IPS-18c (cell line): ENCODE results near the gene STK16.

Experiments used
- H3K4me3 ChIP-seq: 2 replicates; pipeline ENCODE4 v1.7.0; 2013; ENCODE audit warnings: low read depth, mild to moderate bottlenecking, low read length, moderate library complexity; ENCODE audit not compliant: insufficient read depth
- H3K9me3 ChIP-seq: one replicate; pipeline ENCODE4 v1.6.1; 2013; ENCODE audit warnings: mild to moderate bottlenecking, low read length, moderate library complexity; ENCODE audit not compliant: control insufficient read depth, insufficient read depth

STK16 gene

GRCh38 chr2:219228041-219228910 is 17.0 kb upstream of the STK16 start:
- H3K4me3 ChIP-seq: peak overlapping the region; percentile 88
- no peaks in the 10 kb centered on the region for H3K9me3 ChIP-seq

- Histone ChIP-seq H3K4me3 (peak overlapping the region; percentile 88), H3K9me3 (no peaks in the 10 kb centered on the region)
Observed at GRCh38 chr2:219228911-219229304, 16.4 kb upstream of the STK16 start.

GRCh38 chr2:219229305-219230058 is 15.8 kb upstream of the STK16 start, which contains the start of the genes ANKZF1 and ATG9A:
Gene ANKZF1, plus strand, starts transcription at chr2:219229806. Its CDS starts 452 bp downstream, at chr2:219230258.
Gene ATG9A, minus strand, starts transcription at chr2:219229636. Its CDS starts 1,612 bp downstream, at chr2:219228024.
- peak within 1 kb of the TSS; percentile 88 for H3K4me3 ChIP-seq
- no peaks in the 10 kb centered on the region for H3K9me3 ChIP-seq

- no peaks in the 10 kb centered on the region for H3K9me3 ChIP-seq
- peak overlapping the region; percentile 88 for H3K4me3 ChIP-seq
Observed at GRCh38 chr2:219230059-219230540, 15.2 kb upstream of the STK16 start.

- Histone ChIP-seq H3K4me3 (no peak overlapping the region), H3K9me3 (peaks cover 2% of the 10 kb centered on the region)
Observed at GRCh38 chr2:219234331-219234730, 10.9 kb upstream of the STK16 start.

- H3K4me3 ChIP-seq: no peak overlapping the region
- no peaks in the 10 kb centered on the region for H3K9me3 ChIP-seq
Observed at GRCh38 chr2:219243291-219243761, 2.0 kb upstream of the STK16 start.

GRCh38 chr2:219244789-219245147 is 511 bp upstream of the STK16 start:
- no peaks in the 10 kb centered on the region for H3K9me3 ChIP-seq
- H3K4me3 ChIP-seq: peak overlapping the region; percentile 85

GRCh38 chr2:219245899-219246230 is 586 bp downstream of the STK16 start:
- peak overlapping the region; percentile 85 for H3K4me3 ChIP-seq

GRCh38 chr2:219246559-219246958 is 1.3 kb downstream of the STK16 start:
- H3K4me3 ChIP-seq: no peak overlapping the region
- no peaks in the 10 kb centered on the region for H3K9me3 ChIP-seq

More at GRCh38 chr2:219245899-219246230, 586 bp downstream of the STK16 start:
- H3K9me3 ChIP-seq: no peaks in the 10 kb centered on the region

- H3K4me3 ChIP-seq: no peak overlapping the region
- no peaks in the 10 kb centered on the region for H3K9me3 ChIP-seq
Observed at GRCh38 chr2:219247678-219248642, 2.7 kb downstream of the STK16 start.

GRCh38 chr2:219248845-219249202 is 3.5 kb downstream of the STK16 start:
- Histone ChIP-seq H3K4me3 (no peak overlapping the region), H3K9me3 (no peaks in the 10 kb centered on the region)

- no peaks in the 10 kb centered on the region for H3K9me3 ChIP-seq
- no peak overlapping the region for H3K4me3 ChIP-seq
Observed at GRCh38 chr2:219249203-219249980, 4.1 kb downstream of the STK16 start.

GRCh38 chr2:219250049-219250781 is 4.9 kb downstream of the STK16 start:
- H3K4me3 ChIP-seq: no peak overlapping the region
- no peaks in the 10 kb centered on the region for H3K9me3 ChIP-seq

- H3K9me3 ChIP-seq: no peaks in the 10 kb centered on the region
- no peak overlapping the region for H3K4me3 ChIP-seq
Observed at GRCh38 chr2:219251656-219252055, 6.4 kb downstream of the STK16 start.

- no peaks in the 10 kb centered on the region for H3K9me3 ChIP-seq
- H3K4me3 ChIP-seq: no peak overlapping the region
Observed at GRCh38 chr2:219252084-219252483, 6.8 kb downstream of the STK16 start.

GRCh38 chr2:219252570-219252899 is 7.3 kb downstream of the STK16 start:
- H3K4me3 ChIP-seq: peak overlapping the region; percentile 45
- no peaks in the 10 kb centered on the region for H3K9me3 ChIP-seq
